ENCODE measurements around the gene DENND1A.

DENND1A gene

GRCh38 chr9:123481209-123481865 lies 448.6 kb downstream of the DENND1A start:
- no peak for DNase-seq

GRCh38 chr9:123480791-123481190 lies 449.1 kb downstream of the DENND1A start:
- no peak for DNase-seq

- DNase-seq: no peak
Measured at GRCh38 chr9:123480096-123480495, 449.8 kb downstream of the DENND1A start.

- DNase-seq: no peak
Measured at GRCh38 chr9:123478967-123479602, 450.8 kb downstream of the DENND1A start.

GRCh38 chr9:123478160-123478559 lies 451.8 kb downstream of the DENND1A start:
- DNase-seq: no peak

GRCh38 chr9:123475407-123475806 lies 454.5 kb downstream of the DENND1A start:
- DNase-seq: no peak

GRCh38 chr9:123472862-123473614 lies 456.9 kb downstream of the DENND1A start:
- DNase-seq: no peak

- no peak for DNase-seq
Measured at GRCh38 chr9:123471843-123472570, 457.9 kb downstream of the DENND1A start.

GRCh38 chr9:123470991-123471770 lies 458.7 kb downstream of the DENND1A start:
- no peak for DNase-seq

- no peak for DNase-seq
Measured at GRCh38 chr9:123470121-123470782, 459.7 kb downstream of the DENND1A start.

- no peak for DNase-seq
Measured at GRCh38 chr9:123469282-123469681, 460.6 kb downstream of the DENND1A start.

GRCh38 chr9:123468541-123468940 lies 461.4 kb downstream of the DENND1A start:
- no peak for DNase-seq

- no peak for DNase-seq
Measured at GRCh38 chr9:123465304-123465703, 464.6 kb downstream of the DENND1A start.

GRCh38 chr9:123460091-123460490 lies 469.8 kb downstream of the DENND1A start:
- no peak for DNase-seq

- no peak for DNase-seq
Measured at GRCh38 chr9:123457583-123457982, 472.3 kb downstream of the DENND1A start.

- no peak for DNase-seq
Measured at GRCh38 chr9:123456011-123456410, 473.9 kb downstream of the DENND1A start.

GRCh38 chr9:123455187-123455586 lies 474.7 kb downstream of the DENND1A start:
- DNase-seq: no peak

- DNase-seq: no peak
Measured at GRCh38 chr9:123454361-123454760, 475.6 kb downstream of the DENND1A start.

GRCh38 chr9:123453831-123454321 lies 476.1 kb downstream of the DENND1A start:
- no peak for DNase-seq

GRCh38 chr9:123453076-123453667 lies 476.8 kb downstream of the DENND1A start:
- DNase-seq: no peak

- no peak for DNase-seq
Measured at GRCh38 chr9:123450996-123451395, 478.9 kb downstream of the DENND1A start.

Measured in activated CD4-positive, alpha-beta T cell treated with anti-CD3 and anti-CD28 coated beads for 4 hours (primary cell).